ENCODE results near the gene CX3CR1.

CX3CR1 gene, protein sequence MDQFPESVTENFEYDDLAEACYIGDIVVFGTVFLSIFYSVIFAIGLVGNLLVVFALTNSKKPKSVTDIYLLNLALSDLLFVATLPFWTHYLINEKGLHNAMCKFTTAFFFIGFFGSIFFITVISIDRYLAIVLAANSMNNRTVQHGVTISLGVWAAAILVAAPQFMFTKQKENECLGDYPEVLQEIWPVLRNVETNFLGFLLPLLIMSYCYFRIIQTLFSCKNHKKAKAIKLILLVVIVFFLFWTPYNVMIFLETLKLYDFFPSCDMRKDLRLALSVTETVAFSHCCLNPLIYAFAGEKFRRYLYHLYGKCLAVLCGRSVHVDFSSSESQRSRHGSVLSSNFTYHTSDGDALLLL

DNA sequence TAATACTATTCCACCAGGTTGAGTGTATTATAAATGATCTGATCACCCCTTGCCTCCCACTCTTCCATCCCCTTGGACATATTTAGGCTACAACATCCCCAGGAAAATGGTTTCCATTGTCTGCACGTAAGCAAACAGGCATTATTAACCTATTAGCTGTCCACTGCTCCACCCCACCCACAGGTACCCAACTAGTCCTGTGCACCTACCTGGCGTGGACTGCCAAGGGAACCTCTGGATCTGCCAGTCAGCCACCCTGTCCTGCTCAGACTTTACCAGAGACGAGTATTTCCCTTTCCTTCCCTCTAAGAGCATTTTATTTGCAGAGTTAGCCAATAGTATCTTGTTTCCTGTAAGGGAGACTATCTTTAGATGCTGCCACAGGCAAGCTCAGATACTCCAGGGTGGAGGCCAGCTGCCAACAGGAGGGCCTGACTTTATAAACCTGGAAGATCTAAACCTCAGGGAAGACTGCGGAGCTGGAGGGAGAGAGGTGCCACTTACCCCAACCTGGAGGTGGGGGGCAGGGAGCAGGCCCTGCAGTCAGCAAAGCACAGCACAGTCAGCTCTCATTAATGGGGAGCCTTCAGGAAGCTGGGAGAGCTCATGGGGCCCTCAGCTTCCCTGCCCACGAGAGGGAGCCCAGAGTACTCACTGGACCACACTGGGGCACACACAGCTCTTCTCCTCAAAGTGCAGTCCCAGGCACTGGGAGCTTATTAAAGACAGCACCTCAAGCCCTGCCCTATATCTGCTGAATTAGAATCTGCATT lies at the start of gene CX3CR1:
TSS of gene CX3CR1 (minus strand) at position 292 of the 773 bp plus-strand sequence. CDS start 13,527 bp downstream, outside the sequence.
- H2AFZ ChIP-seq (ENCODE audit: low read length) = no peak within 1 kb of the TSS
- no peaks in the 10 kb centered on the region for H3K9me2 ChIP-seq (ENCODE audit: low read depth, low read length)
- no peaks in the 10 kb centered on the region for H3K79me2 ChIP-seq (ENCODE audit: insufficient read depth, low read length)
- H3K4me3 ChIP-seq (ENCODE audit: low read depth, low read length, poor library complexity, severe bottlenecking) = no peak within 1 kb of the TSS
- no peaks in the 10 kb centered on the region for H3K4me1 ChIP-seq (ENCODE audit: insufficient read depth, low read length, severe bottlenecking)
- no peak within 1 kb of the TSS for H3K9ac ChIP-seq (ENCODE audit: low read length)
- H3K27ac ChIP-seq (ENCODE audit: low read depth, low read length, poor library complexity, severe bottlenecking) = no peak within 1 kb of the TSS
- no peak within 1 kb of the TSS for H3K4me2 ChIP-seq (ENCODE audit: low read length)
- H3K27me3 ChIP-seq (ENCODE audit: insufficient read depth, low read length) = 0 out of 2 replicates have a peak, but pooled peaks cover 4% of the 10 kb centered on the region
- H3F3A ChIP-seq (ENCODE audit: insufficient read depth, low read length) = no peaks in the 10 kb centered on the region
- H3K9me3 ChIP-seq (ENCODE audit: low read length) = no peaks in the 10 kb centered on the region
- no peaks in the 10 kb centered on the region for H3K36me3 ChIP-seq (ENCODE audit: insufficient read depth, low read length)
- H4K20me1 ChIP-seq (ENCODE audit: insufficient read depth, low read length) = no peaks in the 10 kb centered on the region
- TF ChIP-seq CTCF (IDR thresholded peaks at IDR 0.05; ENCODE audit: low read length) (no peak), EZH2 (IDR thresholded peaks at IDR 0.05; ENCODE audit: borderline replicate concordance, low read length) (no peak)

GRCh38 chr3:39329493-39329892 lies 49.7 kb upstream of the CX3CR1 start, which contains the start of gene CCR8:
CCR8 (plus strand) TSS chr3:39329709; CDS start chr3:39332332, 2,623 bp downstream.
- Histone ChIP-seq H3K9me3 (ENCODE audit: low read length) (no peaks in the 10 kb centered on the region), H3K9me2 (ENCODE audit: low read depth, low read length) (no peaks in the 10 kb centered on the region), H4K20me1 (ENCODE audit: insufficient read depth, low read length) (no peaks in the 10 kb centered on the region), H3F3A (ENCODE audit: insufficient read depth, low read length) (no peaks in the 10 kb centered on the region), H3K9ac (ENCODE audit: low read length) (no peak within 1 kb of the TSS), H3K27me3 (ENCODE audit: insufficient read depth, low read length) (no peaks in the 10 kb centered on the region), H3K79me2 (ENCODE audit: insufficient read depth, low read length) (no peaks in the 10 kb centered on the region), H3K27ac (ENCODE audit: low read depth, low read length, poor library complexity, severe bottlenecking) (no peak within 1 kb of the TSS), H3K4me2 (ENCODE audit: low read length) (no peak within 1 kb of the TSS), H3K36me3 (ENCODE audit: insufficient read depth, low read length) (no peaks in the 10 kb centered on the region), H3K4me1 (ENCODE audit: insufficient read depth, low read length, severe bottlenecking) (no peaks in the 10 kb centered on the region), H3K4me3 (ENCODE audit: low read depth, low read length, poor library complexity, severe bottlenecking) (no peak within 1 kb of the TSS), H2AFZ (ENCODE audit: low read length) (no peak within 1 kb of the TSS)
- TF ChIP-seq EZH2 (IDR thresholded peaks at IDR 0.05; ENCODE audit: borderline replicate concordance, low read length) (no peak), CTCF (IDR thresholded peaks at IDR 0.05; ENCODE audit: low read length) (no peak)

DNA sequence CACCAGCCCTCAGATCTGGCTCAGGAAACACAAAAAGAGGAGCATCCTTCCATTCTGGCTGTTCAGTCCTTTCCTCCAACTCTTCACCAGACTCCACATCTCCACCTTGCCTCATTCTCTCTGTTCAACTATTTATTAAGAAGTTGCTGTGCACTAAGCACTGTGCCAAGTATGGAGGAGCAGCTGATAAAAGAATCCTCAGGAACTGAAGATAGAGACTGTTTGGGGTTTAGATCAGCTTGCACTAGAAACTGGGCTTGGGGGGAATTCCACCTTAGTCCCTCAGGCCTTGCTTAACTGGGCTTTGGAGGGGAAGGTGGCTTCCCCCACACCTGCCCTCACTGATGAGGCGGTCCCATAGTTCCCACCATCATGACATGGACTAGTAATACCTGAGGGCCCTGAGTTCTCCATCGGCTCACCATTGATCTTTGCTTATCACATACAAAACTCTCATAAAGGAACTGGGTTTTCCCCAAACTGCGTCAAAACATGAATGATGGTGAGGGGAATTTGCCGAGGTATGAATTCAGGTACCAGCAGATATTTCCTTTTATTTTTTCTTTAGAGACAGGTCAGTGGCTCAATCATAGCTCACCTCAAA lies 48.0 kb upstream of the CX3CR1 start:
- Histone ChIP-seq H3K27ac (ENCODE audit: low read depth, low read length, poor library complexity, severe bottlenecking) (no peak overlapping the region), H4K20me1 (ENCODE audit: insufficient read depth, low read length) (no peaks in the 10 kb centered on the region), H3K4me3 (ENCODE audit: low read depth, low read length, poor library complexity, severe bottlenecking) (no peak overlapping the region), H3K9ac (ENCODE audit: low read length) (no peak overlapping the region), H3K4me1 (ENCODE audit: insufficient read depth, low read length, severe bottlenecking) (no peaks in the 10 kb centered on the region), H3K79me2 (ENCODE audit: insufficient read depth, low read length) (no peaks in the 10 kb centered on the region), H3K9me3 (ENCODE audit: low read length) (no peaks in the 10 kb centered on the region), H3K4me2 (ENCODE audit: low read length) (no peak overlapping the region), H3K36me3 (ENCODE audit: insufficient read depth, low read length) (no peaks in the 10 kb centered on the region), H3K9me2 (ENCODE audit: low read depth, low read length) (no peaks in the 10 kb centered on the region), H3K27me3 (ENCODE audit: insufficient read depth, low read length) (no peaks in the 10 kb centered on the region), H2AFZ (ENCODE audit: low read length) (no peak overlapping the region), H3F3A (ENCODE audit: insufficient read depth, low read length) (no peaks in the 10 kb centered on the region)
- TF ChIP-seq EZH2 (IDR thresholded peaks at IDR 0.05; ENCODE audit: borderline replicate concordance, low read length) (no peak), CTCF (IDR thresholded peaks at IDR 0.05; ENCODE audit: low read length) (no peak)
